Neuron (in vitro differentiated cells): Measurements from ENCODE around the gene PPHLN1.

Experiments
- H2AFZ ChIP-seq: one replicate; pipeline ENCODE4 v1.6.1; 2013; ENCODE audit warnings: low read depth, mild to moderate bottlenecking, inconsistent platforms, low read length, moderate library complexity
- H3K27me3 ChIP-seq: one replicate; pipeline ENCODE4 v1.6.1; 2013; ENCODE audit warnings: low read length; ENCODE audit not compliant: insufficient read depth
- H3K36me3 ChIP-seq: one replicate; pipeline ENCODE4 v1.6.1; 2013; ENCODE audit warnings: low read length; ENCODE audit not compliant: insufficient read depth
- H3K4me1 ChIP-seq: one replicate; pipeline ENCODE4 v1.6.1; 2013; ENCODE audit warnings: low read length; ENCODE audit not compliant: insufficient read depth
- H3K4me3 ChIP-seq: 2 replicates; pipeline ENCODE4 v1.5.1; 2013; ENCODE audit warnings: mild to moderate bottlenecking, low read length, moderate library complexity
- H3K9me3 ChIP-seq: one replicate; pipeline ENCODE4 v1.6.1; 2013; ENCODE audit warnings: low read length

The PPHLN1 gene

GRCh38 chr12:42490261-42490842 is 164.4 kb downstream of the PPHLN1 start:
- Histone ChIP-seq H3K27me3 (no peaks in the 10 kb centered on the region), H3K4me1 (peaks cover 5% of the 10 kb centered on the region), H3K36me3 (no peaks in the 10 kb centered on the region), H3K9me3 (no peaks in the 10 kb centered on the region), H2AFZ (no peak overlapping the region), H3K4me3 (no peak overlapping the region)
